HCT116 (cell line): Measurements from ENCODE around the gene CCSER1. TPM values are rescaled to one million over a fixed set of nuclear protein-coding genes. Genes with fewer than 3 reads are reported as not detected.
A peak's percentile ranks its signal among the peaks of the same experiment; 100 is the strongest.

Experiments used
- ATAC-seq: fragments of 200-7000 bp; cut with Tn5 transposase; 2 replicates; pipeline ENCODE4 v1.9.1; 2020; ENCODE audit warnings: mild to moderate bottlenecking, moderate library complexity
- BruUV-seq: library from RNA; stranded (reverse); fragments of 400-500 nt; replicated peaks from 2 replicates; lab custom pipeline; 2021; lab: Mats Ljungman, UMichigan
- CTCF ChIA-PET: fragments of 300-600 bp; sonication (Branson Sonifier 250); formaldehyde crosslinking; loops from one replicate; lab custom pipeline; 2021; ENCODE audit warnings: antibody characterized with exemption; lab: Charles Lee
- POLR2A ChIA-PET: fragments of 300-600, 350-600 bp; sonication (Branson Sonifier 250); formaldehyde crosslinking; loops from one replicate; lab custom pipeline; 2021; ENCODE audit warnings: antibody characterized with exemption; lab: Charles Lee
- RAD21 ChIA-PET, 2 experiments: fragments of 300-600 bp; sonication (Branson Sonifier 250); formaldehyde crosslinking; loops; one replicate each; lab custom pipeline; 2023; ENCODE audit warnings: low total read pairs in 2 of 2; ENCODE audit not compliant: uncharacterized antibody in 2 of 2, unreplicated experiment in 2 of 2, low non-redundant PET in 1 of 2; lab: Charles Lee
- DNase-seq: peaks from one replicate; pipeline ENCODE4 v3.0.0-alpha.2; 2010; ENCODE audit warnings: low read depth, low spot score
- H2AFZ ChIP-seq: fragments of 200-600 bp; shearing (Covaris generic), sonication (generic); 2 replicates; pipeline ENCODE4 v1.6.1; 2017; ENCODE audit warnings: low read depth, mixed run types, mixed read lengths, antibody characterized with exemption, low read length; ENCODE audit not compliant: poor library complexity, severe bottlenecking
- H3K27ac ChIP-seq: 2 replicates; pipeline ENCODE4 v1.5.1; 2012; ENCODE audit warnings: low read depth, low read length
- H3K27me3 ChIP-seq: fragments of 200-600 bp; sonication (generic); 2 replicates; pipeline ENCODE4 v1.6.1; 2016; ENCODE audit warnings: mixed run types, low read length, mixed read lengths; ENCODE audit not compliant: insufficient read depth
- H3K36me3 ChIP-seq, 2 experiments: fragments of 200-500 bp in 1 of 2; fragments of 200-600 bp in 1 of 2; sonication (Bioruptor generic) in 1 of 2; sonication (generic) in 1 of 2; 2 replicates each; pipeline versions ENCODE4 v1.5.1 to v1.6.1; 2014 to 2016; ENCODE audit warnings: low read length in 2 of 2, inconsistent platforms in 1 of 2, mixed read lengths in 1 of 2, mixed run types in 1 of 2; ENCODE audit not compliant: insufficient read depth in 2 of 2, control insufficient read depth in 1 of 2
- H3K4me1 ChIP-seq, 2 experiments: fragments of 200-600 bp in 1 of 2; sonication (generic) in 1 of 2; 2 replicates each; pipeline versions ENCODE4 v1.5.1 to v1.6.1; 2012 to 2017; ENCODE audit warnings: low read length in 2 of 2, inconsistent platforms in 1 of 2, mild to moderate bottlenecking in 1 of 2, mixed read lengths in 1 of 2, mixed run types in 1 of 2, moderate library complexity in 1 of 2; ENCODE audit not compliant: insufficient read depth in 2 of 2, control insufficient read depth in 1 of 2
- H3K4me2 ChIP-seq: fragments of 200-600 bp; sonication (generic); 2 replicates; pipeline ENCODE4 v1.6.1; 2017; ENCODE audit warnings: mixed run types, low read length, mixed read lengths
- H3K4me3 ChIP-seq, 2 experiments: fragments of 200-600 bp in 1 of 2; sonication (generic) in 1 of 2; replicated peaks in 1 of 2; 2 replicates each; pipeline ENCODE4 v1.5.1; 2011 to 2016; ENCODE audit warnings: low read length in 2 of 2, control low read depth in 1 of 2, low read depth in 1 of 2, mild to moderate bottlenecking in 1 of 2, mixed read lengths in 1 of 2, mixed run types in 1 of 2
- H3K79me2 ChIP-seq: fragments of 200-600 bp; sonication (generic); 2 replicates; pipeline ENCODE4 v1.6.1; 2017; ENCODE audit warnings: mild to moderate bottlenecking, mixed run types, low read length, moderate library complexity, mixed read lengths; ENCODE audit not compliant: insufficient read depth
- H3K9ac ChIP-seq: fragments of 200-600 bp; sonication (generic); 2 replicates; pipeline ENCODE4 v1.6.1; 2016; ENCODE audit warnings: low read length, mixed read lengths
- H3K9me2 ChIP-seq: fragments of 200-600 bp; sonication (generic), shearing (Covaris generic); 2 replicates; pipeline ENCODE4 v1.6.1; 2017; ENCODE audit warnings: mixed run types, mild to moderate bottlenecking, moderate library complexity; ENCODE audit not compliant: insufficient read depth
- H3K9me3 ChIP-seq, 2 experiments: fragments of 200-500 bp in 1 of 2; fragments of 200-600 bp in 1 of 2; sonication (Bioruptor generic) in 1 of 2; sonication (generic) in 1 of 2; 2 replicates each; pipeline ENCODE4 v1.6.1; 2014 to 2017; ENCODE audit warnings: low read length in 2 of 2, mixed read lengths in 2 of 2, inconsistent platforms in 1 of 2, low read depth in 1 of 2, mild to moderate bottlenecking in 1 of 2, mixed run types in 1 of 2, moderate library complexity in 1 of 2; ENCODE audit not compliant: control insufficient read depth in 1 of 2, insufficient read depth in 1 of 2
- H4K20me1 ChIP-seq: fragments of 200-600 bp; sonication (generic), shearing (Covaris generic); 2 replicates; pipeline ENCODE4 v1.6.1; 2017; ENCODE audit warnings: mixed run types, mild to moderate bottlenecking, moderate library complexity; ENCODE audit not compliant: insufficient read depth
- CBX3 ChIP-seq: IDR thresholded peaks from 2 replicates; pipeline ENCODE4 v1.6.1; 2012; ENCODE audit warnings: low read depth
- CTCF ChIP-seq, 3 experiments: fragments of 200-600 bp in 1 of 3; sonication (generic) in 1 of 3; IDR thresholded peaks in 2 of 3; conservative IDR thresholded peaks in 1 of 3; 2 replicates each; pipeline ENCODE4 v1.5.1; 2012 to 2017; ENCODE audit warnings: low read depth in 2 of 3, low read length in 2 of 3, antibody characterized with exemption in 1 of 3, borderline replicate concordance in 1 of 3, control low read depth in 1 of 3, mild to moderate bottlenecking in 1 of 3, mixed read lengths in 1 of 3, mixed run types in 1 of 3, moderate library complexity in 1 of 3; ENCODE audit not compliant: insufficient read depth in 1 of 3
- POLR2A ChIP-seq: IDR thresholded peaks from 2 replicates; pipeline ENCODE4 v1.7.0; 2011; ENCODE audit warnings: borderline replicate concordance; ENCODE audit not compliant: insufficient read depth, insufficient read length; ENCODE audit errors: extremely low read depth
- RAD21 ChIP-seq: IDR thresholded peaks from 2 replicates; pipeline ENCODE4 v1.6.1; 2012; ENCODE audit warnings: low read depth, mild to moderate bottlenecking
- SRF ChIP-seq: IDR thresholded peaks from 2 replicates; pipeline ENCODE4 v1.6.1; 2012; ENCODE audit warnings: low read depth
- YY1 ChIP-seq: IDR thresholded peaks from 2 replicates; pipeline ENCODE4 v1.6.1; 2011; ENCODE audit warnings: low read length, low read depth, moderate library complexity, mild to moderate bottlenecking; ENCODE audit not compliant: insufficient replicate concordance; ENCODE audit errors: extremely low read depth
- intact Hi-C: fragments of 100-400 bp; cut with micrococcal nuclease; formaldehyde crosslinking; loops from 2 replicates; pipeline ENCODE4 v1.10.0; 2022
- total RNA-seq: library from RNA; stranded (reverse); gene quantifications from one replicate; pipeline ENCODE4 v1.2.1, GENCODE V29; 2021; ENCODE audit not compliant: unreplicated experiment

The CCSER1 gene
- total RNA-seq, 1 experiment from 2014 or later, result 6.7 TPM

GRCh38 chr4:91114386-91114785 is 987.2 kb downstream of the CCSER1 start:
- H3K27ac ChIP-seq, result no peak overlapping the region
- ChIA-PET POLR2A (no interaction called here), RAD21 (no interaction called here), CTCF (no interaction called here)
- no TSS peak for BruUV-seq
- ATAC-seq (no peak), DNase-seq (no peak)
- H3K36me3 ChIP-seq, result no peaks in the 10 kb centered on the region
- H3K27me3 ChIP-seq, result no peaks in the 10 kb centered on the region
- intact Hi-C loops, result no loop called here
- no peak overlapping the region for H3K9ac ChIP-seq
- H3K4me2 ChIP-seq, result no peak overlapping the region
- no peaks in the 10 kb centered on the region for H3K79me2 ChIP-seq
- no peaks in the 10 kb centered on the region for H3K9me3 ChIP-seq
- no peaks in the 10 kb centered on the region for H3K9me2 ChIP-seq
- H3K4me1 ChIP-seq, result no peaks in the 10 kb centered on the region
- H4K20me1 ChIP-seq, result no peaks in the 10 kb centered on the region
- H3K4me3 ChIP-seq, result no peak overlapping the region
- TF ChIP-seq YY1 (no peak), SRF (no peak)
- TF ChIP-seq, all 23 proteins: peak for 0
- no peak overlapping the region for H2AFZ ChIP-seq

GRCh38 chr4:91116861-91117260 is 989.7 kb downstream of the CCSER1 start:
- Histone ChIP-seq H3K9me2 (no peaks in the 10 kb centered on the region), H3K4me1 (no peaks in the 10 kb centered on the region), H3K36me3 (no peaks in the 10 kb centered on the region), H4K20me1 (no peaks in the 10 kb centered on the region), H3K4me3 (no peak overlapping the region), H3K27ac (no peak overlapping the region), H3K9ac (no peak overlapping the region), H3K4me2 (no peak overlapping the region), H3K79me2 (no peaks in the 10 kb centered on the region), H3K9me3 (no peaks in the 10 kb centered on the region), H2AFZ (peak overlapping the region; percentile 40), H3K27me3 (no peaks in the 10 kb centered on the region)
- RAD21 ChIA-PET, result no interaction called here
- intact Hi-C loops, result loop anchor here (5.0 kb wide), 1 partner anchor 700 kb away; no protein-coding TSS in a partner anchor
- CTCF ChIA-PET, result interaction anchor here (0.9 to 1.6 kb wide), 2 partner anchors 10 to 13 kb away, joined by 4 to 5 read pairs; no protein-coding TSS in a partner anchor
- DNase-seq, result peak; percentile 12
- peak; percentile 59 for ATAC-seq
- TF ChIP-seq CBX3 (no peak), CTCF (IDR thresholded peaks at IDR 0.05 in 2 of 3, conservative IDR thresholded peaks at IDR 0.05 in 1 of 3; ENCODE audit: borderline replicate concordance in 1 of 3, insufficient read depth in 1 of 3, low read depth in 2 of 3, low read length in 2 of 3) (peak; percentile 29 to 53 (median 31); a peak in 4 of 6 replicates), POLR2A (no peak), RAD21 (peak; percentile 58)
- POLR2A ChIA-PET, result no interaction called here
- BruUV-seq, result no TSS peak
